WTC11 (cell line): ENCODE results near the gene MOV10L1. TPM values are rescaled to one million over a fixed set of nuclear protein-coding genes. Genes with fewer than 3 reads are reported as not detected.

Experiments used
- ATAC-seq: fragments of 200-7000 bp; cut with Tn5 transposase; 2 replicates; pipeline ENCODE4 v1.10.0; 2021; ENCODE audit warnings: mild to moderate bottlenecking, moderate library complexity
- Bru-seq: library from RNA; stranded (reverse); fragments of 400-500 nt; gene quantifications from one replicate; lab custom pipeline; 2021; lab: Mats Ljungman, UMichigan
- CTCF ChIA-PET: fragments of 300-600 bp; sonication (Branson Sonifier 250); formaldehyde crosslinking; loops from one replicate; lab custom pipeline; 2021; ENCODE audit warnings: antibody characterized with exemption; lab: Charles Lee
- POLR2A ChIA-PET: fragments of 350-600 bp; sonication (Branson Sonifier 250); formaldehyde crosslinking; loops from one replicate; lab custom pipeline; 2021; ENCODE audit warnings: antibody characterized with exemption; lab: Charles Lee
- DNase-seq: peaks from one replicate; pipeline ENCODE4 v3.0.0; 2021; ENCODE audit warnings: low spot score
- H3K27ac Mint-ChIP-seq: 2 replicates; pipeline ENCODE4 v1.8.0; 2021; ENCODE audit warnings: mixed read lengths
- H3K27me3 Mint-ChIP-seq: 2 replicates; pipeline ENCODE4 v1.8.0; 2021; ENCODE audit warnings: low read depth, mild to moderate bottlenecking, moderate library complexity, mixed read lengths
- H3K36me3 Mint-ChIP-seq: 2 replicates; pipeline ENCODE4 v1.8.0; 2021; ENCODE audit warnings: mixed read lengths
- H3K4me1 Mint-ChIP-seq: 2 replicates; pipeline ENCODE4 v1.8.0; 2022; ENCODE audit warnings: mixed read lengths
- H3K4me3 Mint-ChIP-seq: 2 replicates; pipeline ENCODE4 v1.8.0; 2021; ENCODE audit warnings: mild to moderate bottlenecking, moderate library complexity, mixed read lengths
- H3K9me3 Mint-ChIP-seq: 2 replicates; pipeline ENCODE4 v1.8.0; 2021; ENCODE audit warnings: mixed read lengths
- ATF1 ChIP-seq: sonication (generic); formaldehyde crosslinking; IDR thresholded peaks from 2 replicates; pipeline ENCODE4 v1.8.1; 2023; ENCODE audit warnings: mild to moderate bottlenecking, moderate library complexity, missing genetic modification reagents
- CBFB ChIP-seq: sonication (generic); formaldehyde crosslinking; IDR thresholded peaks from 2 replicates; pipeline ENCODE4 v1.8.1; 2022; ENCODE audit warnings: mild to moderate bottlenecking, low read depth, missing genetic modification reagents
- GTF2I ChIP-seq: fragments of 250-450 bp; sonication (Bioruptor Pico); conservative IDR thresholded peaks from 2 replicates; pipeline ENCODE4 v1.4.0; 2021; ENCODE audit warnings: mild to moderate bottlenecking
- NFATC4 ChIP-seq: fragments of 250-450 bp; sonication (Bioruptor Pico); IDR thresholded peaks from 2 replicates; pipeline ENCODE4 v1.9.0; 2021; ENCODE audit warnings: mild to moderate bottlenecking
- PRRX2 ChIP-seq: fragments of 250-450 bp; sonication (Bioruptor Pico); IDR thresholded peaks from 2 replicates; pipeline ENCODE4 v1.8.0; 2021; ENCODE audit warnings: mild to moderate bottlenecking
- RELA ChIP-seq: sonication (generic); formaldehyde crosslinking; IDR thresholded peaks from 2 replicates; pipeline ENCODE4 v1.8.1; 2022; ENCODE audit warnings: missing genetic modification reagents, mild to moderate bottlenecking, borderline replicate concordance
- SMAD4 ChIP-seq: sonication (generic); formaldehyde crosslinking; IDR thresholded peaks from 2 replicates; pipeline ENCODE4 v1.8.0; 2022; ENCODE audit warnings: mild to moderate bottlenecking, missing genetic modification reagents
- SP1 ChIP-seq: sonication (generic); formaldehyde crosslinking; conservative IDR thresholded peaks from 2 replicates; pipeline ENCODE4 v1.8.1; 2022; ENCODE audit warnings: missing genetic modification reagents
- TCF7 ChIP-seq: sonication (generic); formaldehyde crosslinking; IDR thresholded peaks from 2 replicates; pipeline ENCODE4 v1.8.0; 2022; ENCODE audit warnings: mild to moderate bottlenecking, low read depth, missing genetic modification reagents, moderate library complexity
- TP53 ChIP-seq: sonication (generic); formaldehyde crosslinking; IDR thresholded peaks from 2 replicates; pipeline ENCODE4 v1.8.1; 2023; ENCODE audit warnings: mild to moderate bottlenecking, missing genetic modification reagents
- ZNF263 ChIP-seq: sonication (generic); formaldehyde crosslinking; IDR thresholded peaks from 2 replicates; pipeline ENCODE4 v1.8.1; 2022; ENCODE audit warnings: low read depth, mild to moderate bottlenecking, moderate library complexity, missing genetic modification reagents
- long read RNA-seq, 3 experiments: library from RNA in 1 of 3; library from capped mRNA in 1 of 3; library from polyadenylated mRNA in 1 of 3; unstranded in 2 of 3; stranded (forward) in 1 of 3; transcript quantifications; one replicate each; pipeline ENCODE4 v2.0.0, GENCODE V29; 2021
- total RNA-seq: library from RNA; stranded (reverse); gene quantifications from 3 replicates; pipeline ENCODE4 v1.2.3, GENCODE V29; 2021
- TF ChIP-seq, protein P1 (sequence below): fragments of 250-450 bp; sonication (Bioruptor Pico); IDR thresholded peaks from 2 replicates; pipeline ENCODE4 v1.9.0; 2021; ENCODE audit warnings: mild to moderate bottlenecking
- TF ChIP-seq, protein P2 (sequence below): sonication (generic); formaldehyde crosslinking; IDR thresholded peaks from 2 replicates; pipeline ENCODE4 v1.8.1; 2022; ENCODE audit warnings: missing genetic modification reagents, borderline replicate concordance
- TF ChIP-seq, protein P3 (sequence below): sonication (generic); formaldehyde crosslinking; IDR thresholded peaks from 2 replicates; pipeline ENCODE4 v1.8.0; 2022; ENCODE audit warnings: mild to moderate bottlenecking, missing genetic modification reagents
- TF ChIP-seq, protein P4 (sequence below): sonication (generic); formaldehyde crosslinking; IDR thresholded peaks from 2 replicates; pipeline ENCODE4 v1.8.1; 2023; ENCODE audit warnings: mild to moderate bottlenecking, missing genetic modification reagents, borderline replicate concordance
- TF ChIP-seq, protein P5 (sequence below): sonication (generic); formaldehyde crosslinking; conservative IDR thresholded peaks from 2 replicates; pipeline ENCODE4 v1.8.1; 2022; ENCODE audit warnings: mild to moderate bottlenecking, missing genetic modification reagents
- TF ChIP-seq, protein P6 (sequence below): sonication (generic); formaldehyde crosslinking; conservative IDR thresholded peaks from 2 replicates; pipeline ENCODE4 v1.8.1; 2023; ENCODE audit warnings: mild to moderate bottlenecking, low read depth, missing genetic modification reagents, moderate library complexity

Gene MOV10L1
- total RNA-seq (not detected in 3 replicates), Bru-seq, nascent RNA (percentile 2 among the genes with signal in this experiment)
- long read RNA-seq, experiment 1: 0 reads
- long read RNA-seq, experiment 2: 0 reads
- long read RNA-seq, experiment 3: 0 reads

DNA sequence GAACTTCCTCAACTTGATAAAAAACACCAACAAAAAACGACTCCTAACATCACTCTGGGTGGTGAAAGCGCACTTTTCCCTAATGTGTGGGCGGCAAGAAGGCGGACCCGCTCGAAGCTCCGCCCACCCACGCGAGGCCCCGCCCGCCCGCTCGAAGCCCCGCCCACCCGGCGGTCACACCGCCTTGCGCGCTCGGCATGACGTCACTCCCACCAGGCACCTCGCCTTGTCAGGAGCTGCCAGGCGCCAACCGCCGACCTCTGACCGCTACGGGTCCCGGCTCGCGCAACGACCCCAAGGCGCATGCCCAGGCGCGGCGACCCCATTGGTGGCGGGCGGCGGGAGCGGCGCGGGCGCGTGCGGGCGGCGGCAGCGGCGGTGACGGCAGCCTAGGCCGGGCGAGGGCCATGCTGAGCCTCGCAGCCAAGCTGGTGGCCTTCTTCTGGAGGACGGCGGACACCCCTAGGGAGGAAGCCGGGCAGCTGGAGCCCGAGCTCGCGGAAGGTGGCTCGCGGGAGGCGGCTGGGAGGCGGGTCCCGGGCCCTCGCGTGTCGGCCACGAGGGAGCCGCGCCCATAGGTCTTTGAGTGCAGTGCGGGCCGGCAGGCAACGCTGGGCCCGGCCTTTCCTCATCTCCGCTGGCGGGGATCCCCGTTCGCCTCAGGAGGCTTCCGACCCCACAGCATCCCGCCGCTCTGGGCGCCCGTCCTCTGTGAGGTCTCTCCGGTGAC, at the start of gene MOV10L1:
MOV10L1 (plus strand) TSS at position 325 of the 730 bp plus-strand sequence; CDS start at position 408, 83 bp downstream.
- Mint-ChIP-seq H3K27ac (no peak within 1 kb of the TSS), H3K4me3 (no peak within 1 kb of the TSS), H3K9me3 (peaks cover 16% of the 10 kb centered on the region), H3K4me1 (no peaks in the 10 kb centered on the region; the same call in 1 of the 2 replicates), H3K36me3 (no peaks in the 10 kb centered on the region), H3K27me3 (peaks cover 7% of the 10 kb centered on the region)
- TF ChIP-seq TCF7 (CRISPR knock-in tag): no peak
- TF ChIP-seq CBFB (CRISPR knock-in tag): no peak
- no peak for TF ChIP-seq ZNF263
- TF ChIP-seq, protein P1, sequence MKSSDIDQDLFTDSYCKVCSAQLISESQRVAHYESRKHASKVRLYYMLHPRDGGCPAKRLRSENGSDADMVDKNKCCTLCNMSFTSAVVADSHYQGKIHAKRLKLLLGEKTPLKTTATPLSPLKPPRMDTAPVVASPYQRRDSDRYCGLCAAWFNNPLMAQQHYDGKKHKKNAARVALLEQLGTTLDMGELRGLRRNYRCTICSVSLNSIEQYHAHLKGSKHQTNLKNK (CRISPR knock-in tag): no peak
- TF ChIP-seq, protein P2, sequence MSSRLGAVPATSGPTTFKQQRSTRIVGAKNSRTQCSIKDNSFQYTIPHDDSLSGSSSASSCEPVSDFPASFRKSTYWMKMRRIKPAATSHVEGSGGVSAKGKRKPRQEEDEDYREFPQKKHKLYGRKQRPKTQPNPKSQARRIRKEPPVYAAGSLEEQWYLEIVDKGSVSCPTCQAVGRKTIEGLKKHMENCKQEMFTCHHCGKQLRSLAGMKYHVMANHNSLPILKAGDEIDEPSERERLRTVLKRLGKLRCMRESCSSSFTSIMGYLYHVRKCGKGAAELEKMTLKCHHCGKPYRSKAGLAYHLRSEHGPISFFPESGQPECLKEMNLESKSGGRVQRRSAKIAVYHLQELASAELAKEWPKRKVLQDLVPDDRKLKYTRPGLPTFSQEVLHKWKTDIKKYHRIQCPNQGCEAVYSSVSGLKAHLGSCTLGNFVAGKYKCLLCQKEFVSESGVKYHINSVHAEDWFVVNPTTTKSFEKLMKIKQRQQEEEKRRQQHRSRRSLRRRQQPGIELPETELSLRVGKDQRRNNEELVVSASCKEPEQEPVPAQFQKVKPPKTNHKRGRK (CRISPR knock-in tag): no peak
- no peak for TF ChIP-seq GTF2I (CRISPR knock-in tag)
- TF ChIP-seq ATF1 (CRISPR knock-in tag): no peak
- TF ChIP-seq, protein P3, sequence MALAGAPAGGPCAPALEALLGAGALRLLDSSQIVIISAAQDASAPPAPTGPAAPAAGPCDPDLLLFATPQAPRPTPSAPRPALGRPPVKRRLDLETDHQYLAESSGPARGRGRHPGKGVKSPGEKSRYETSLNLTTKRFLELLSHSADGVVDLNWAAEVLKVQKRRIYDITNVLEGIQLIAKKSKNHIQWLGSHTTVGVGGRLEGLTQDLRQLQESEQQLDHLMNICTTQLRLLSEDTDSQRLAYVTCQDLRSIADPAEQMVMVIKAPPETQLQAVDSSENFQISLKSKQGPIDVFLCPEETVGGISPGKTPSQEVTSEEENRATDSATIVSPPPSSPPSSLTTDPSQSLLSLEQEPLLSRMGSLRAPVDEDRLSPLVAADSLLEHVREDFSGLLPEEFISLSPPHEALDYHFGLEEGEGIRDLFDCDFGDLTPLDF (CRISPR knock-in tag): no peak
- no peak for TF ChIP-seq RELA
- TF ChIP-seq SMAD4 (CRISPR knock-in tag): no peak
- TF ChIP-seq, protein P4, sequence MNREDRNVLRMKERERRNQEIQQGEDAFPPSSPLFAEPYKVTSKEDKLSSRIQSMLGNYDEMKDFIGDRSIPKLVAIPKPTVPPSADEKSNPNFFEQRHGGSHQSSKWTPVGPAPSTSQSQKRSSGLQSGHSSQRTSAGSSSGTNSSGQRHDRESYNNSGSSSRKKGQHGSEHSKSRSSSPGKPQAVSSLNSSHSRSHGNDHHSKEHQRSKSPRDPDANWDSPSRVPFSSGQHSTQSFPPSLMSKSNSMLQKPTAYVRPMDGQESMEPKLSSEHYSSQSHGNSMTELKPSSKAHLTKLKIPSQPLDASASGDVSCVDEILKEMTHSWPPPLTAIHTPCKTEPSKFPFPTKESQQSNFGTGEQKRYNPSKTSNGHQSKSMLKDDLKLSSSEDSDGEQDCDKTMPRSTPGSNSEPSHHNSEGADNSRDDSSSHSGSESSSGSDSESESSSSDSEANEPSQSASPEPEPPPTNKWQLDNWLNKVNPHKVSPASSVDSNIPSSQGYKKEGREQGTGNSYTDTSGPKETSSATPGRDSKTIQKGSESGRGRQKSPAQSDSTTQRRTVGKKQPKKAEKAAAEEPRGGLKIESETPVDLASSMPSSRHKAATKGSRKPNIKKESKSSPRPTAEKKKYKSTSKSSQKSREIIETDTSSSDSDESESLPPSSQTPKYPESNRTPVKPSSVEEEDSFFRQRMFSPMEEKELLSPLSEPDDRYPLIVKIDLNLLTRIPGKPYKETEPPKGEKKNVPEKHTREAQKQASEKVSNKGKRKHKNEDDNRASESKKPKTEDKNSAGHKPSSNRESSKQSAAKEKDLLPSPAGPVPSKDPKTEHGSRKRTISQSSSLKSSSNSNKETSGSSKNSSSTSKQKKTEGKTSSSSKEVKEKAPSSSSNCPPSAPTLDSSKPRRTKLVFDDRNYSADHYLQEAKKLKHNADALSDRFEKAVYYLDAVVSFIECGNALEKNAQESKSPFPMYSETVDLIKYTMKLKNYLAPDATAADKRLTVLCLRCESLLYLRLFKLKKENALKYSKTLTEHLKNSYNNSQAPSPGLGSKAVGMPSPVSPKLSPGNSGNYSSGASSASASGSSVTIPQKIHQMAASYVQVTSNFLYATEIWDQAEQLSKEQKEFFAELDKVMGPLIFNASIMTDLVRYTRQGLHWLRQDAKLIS: no peak
- no peak for TF ChIP-seq PRRX2 (CRISPR knock-in tag)
- TF ChIP-seq, protein P5, sequence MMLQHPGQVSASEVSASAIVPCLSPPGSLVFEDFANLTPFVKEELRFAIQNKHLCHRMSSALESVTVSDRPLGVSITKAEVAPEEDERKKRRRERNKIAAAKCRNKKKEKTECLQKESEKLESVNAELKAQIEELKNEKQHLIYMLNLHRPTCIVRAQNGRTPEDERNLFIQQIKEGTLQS (CRISPR knock-in tag): no peak
- TF ChIP-seq, protein P6, sequence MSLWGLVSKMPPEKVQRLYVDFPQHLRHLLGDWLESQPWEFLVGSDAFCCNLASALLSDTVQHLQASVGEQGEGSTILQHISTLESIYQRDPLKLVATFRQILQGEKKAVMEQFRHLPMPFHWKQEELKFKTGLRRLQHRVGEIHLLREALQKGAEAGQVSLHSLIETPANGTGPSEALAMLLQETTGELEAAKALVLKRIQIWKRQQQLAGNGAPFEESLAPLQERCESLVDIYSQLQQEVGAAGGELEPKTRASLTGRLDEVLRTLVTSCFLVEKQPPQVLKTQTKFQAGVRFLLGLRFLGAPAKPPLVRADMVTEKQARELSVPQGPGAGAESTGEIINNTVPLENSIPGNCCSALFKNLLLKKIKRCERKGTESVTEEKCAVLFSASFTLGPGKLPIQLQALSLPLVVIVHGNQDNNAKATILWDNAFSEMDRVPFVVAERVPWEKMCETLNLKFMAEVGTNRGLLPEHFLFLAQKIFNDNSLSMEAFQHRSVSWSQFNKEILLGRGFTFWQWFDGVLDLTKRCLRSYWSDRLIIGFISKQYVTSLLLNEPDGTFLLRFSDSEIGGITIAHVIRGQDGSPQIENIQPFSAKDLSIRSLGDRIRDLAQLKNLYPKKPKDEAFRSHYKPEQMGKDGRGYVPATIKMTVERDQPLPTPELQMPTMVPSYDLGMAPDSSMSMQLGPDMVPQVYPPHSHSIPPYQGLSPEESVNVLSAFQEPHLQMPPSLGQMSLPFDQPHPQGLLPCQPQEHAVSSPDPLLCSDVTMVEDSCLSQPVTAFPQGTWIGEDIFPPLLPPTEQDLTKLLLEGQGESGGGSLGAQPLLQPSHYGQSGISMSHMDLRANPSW (CRISPR knock-in tag): no peak
- no peak for TF ChIP-seq TP53 (CRISPR knock-in tag)
- TF ChIP-seq NFATC4 (CRISPR knock-in tag): no peak
- no peak for TF ChIP-seq SP1
- ChIA-PET POLR2A (no interaction called here), CTCF (interaction anchor here (1.4 kb wide), 1 partner anchor 60 kb away, joined by 5 read pairs; no protein-coding TSS in a partner anchor)
- ATAC-seq (peak; percentile 62), DNase-seq (peak; percentile 41)
